ENCODE measurements around the gene CACNB4.

The CACNB4 gene

GRCh38 chr2:151855111-151855510, 243.7 kb downstream of the CACNB4 start:
- DNase-seq (ENCODE audit: low read depth in 2 of 2), result no peak

GRCh38 chr2:151853070-151853758, 245.6 kb downstream of the CACNB4 start:
- DNase-seq (ENCODE audit: low read depth in 2 of 2), result no peak

- no peak for DNase-seq (ENCODE audit: low read depth in 2 of 2)
These were observed 246.4 kb downstream of the CACNB4 start for GRCh38 chr2:151852260-151853069.

GRCh38 chr2:151851761-151852160, 247.1 kb downstream of the CACNB4 start:
- no peak for DNase-seq (ENCODE audit: low read depth in 2 of 2)

GRCh38 chr2:151849413-151850010, 249.3 kb downstream of the CACNB4 start:
- no peak for DNase-seq (ENCODE audit: low read depth in 2 of 2)

GRCh38 chr2:151845884-151846283, 253.0 kb downstream of the CACNB4 start:
- no peak for DNase-seq (ENCODE audit: low read depth in 2 of 2)

- DNase-seq (ENCODE audit: low read depth in 2 of 2), result no peak
These were observed 253.4 kb downstream of the CACNB4 start for GRCh38 chr2:151845481-151845880.

GRCh38 chr2:151844211-151844896, 254.5 kb downstream of the CACNB4 start:
- no peak for DNase-seq (ENCODE audit: low read depth in 2 of 2)

- DNase-seq (ENCODE audit: low read depth in 2 of 2), result no peak
These were observed 255.2 kb downstream of the CACNB4 start for GRCh38 chr2:151843691-151844061.

- DNase-seq (ENCODE audit: low read depth in 2 of 2), result no peak
These were observed 255.8 kb downstream of the CACNB4 start for GRCh38 chr2:151842830-151843690.

- DNase-seq (ENCODE audit: low read depth in 2 of 2), result no peak
These were observed 257.8 kb downstream of the CACNB4 start for GRCh38 chr2:151841047-151841424.

GRCh38 chr2:151840216-151841046, 258.4 kb downstream of the CACNB4 start:
- no peak for DNase-seq (ENCODE audit: low read depth in 2 of 2)

- DNase-seq (ENCODE audit: low read depth in 2 of 2), result no peak
These were observed 260.9 kb downstream of the CACNB4 start for GRCh38 chr2:151837926-151838325.

- no peak for DNase-seq (ENCODE audit: low read depth in 2 of 2)
These were observed 264.9 kb downstream of the CACNB4 start for GRCh38 chr2:151833984-151834383.

GRCh38 chr2:151830961-151831360, 267.9 kb downstream of the CACNB4 start:
- DNase-seq (ENCODE audit: low read depth in 2 of 2), result no peak

GRCh38 chr2:151828890-151829324, 269.9 kb downstream of the CACNB4 start:
- no peak for DNase-seq (ENCODE audit: low read depth in 2 of 2)

GRCh38 chr2:151828143-151828889, 270.5 kb downstream of the CACNB4 start, which contains the start of gene ARL5A:
TSS of gene ARL5A (minus strand) at chr2:151828421. CDS start at chr2:151828176, 245 bp downstream.
- peak; percentile 88 to 89 for DNase-seq (ENCODE audit: low read depth in 2 of 2)

- no peak for DNase-seq (ENCODE audit: low read depth in 2 of 2)
These were observed 271.2 kb downstream of the CACNB4 start for GRCh38 chr2:151827564-151828142.

- no peak for DNase-seq (ENCODE audit: low read depth in 2 of 2)
These were observed 272.1 kb downstream of the CACNB4 start for GRCh38 chr2:151826737-151827157.
